Body of pancreas (tissue), 4 donors: Measurements from ENCODE around the gene PTPRM.

Source experiments
- CTCF ChIP-seq, 7 experiments: fragments of 450-650 bp in 4 of 7; fragments of 200-600 bp in 3 of 7; sonication (generic) in 3 of 7; IDR thresholded peaks; one replicate each; pipeline ENCODE4 v1.5.1; 2016 to 2019; ENCODE audit warnings: antibody characterized with exemption in 7 of 7
- POLR2A ChIP-seq, 3 donors: fragments of 450-650 bp; IDR thresholded peaks; one replicate each; pipeline ENCODE4 v1.6.1; 2016; ENCODE audit warnings: antibody characterized with exemption in 3 of 3, mild to moderate bottlenecking in 2 of 3

GRCh38 chr18:8253944-8254343 is 686.8 kb downstream of the PTPRM start:
- TF ChIP-seq CTCF (IDR thresholded peaks at IDR 0.05) (no peak), POLR2A (IDR thresholded peaks at IDR 0.05) (no peak)
